Loucy (cell line): ENCODE measurements around the gene LRRC4C.

Experiments used
- H2AFZ ChIP-seq: fragments of 200-600 bp; sonication (generic); 2 replicates; pipeline ENCODE4 v1.6.0; 2016; ENCODE audit warnings: antibody characterized with exemption, mild to moderate bottlenecking, low read length, moderate library complexity
- H3F3A ChIP-seq: fragments of 200-600 bp; 2 replicates; pipeline ENCODE4 v1.6.0; 2016; ENCODE audit warnings: antibody characterized with exemption, low read depth, mild to moderate bottlenecking
- H3K27me3 ChIP-seq: fragments of 200-600 bp; sonication (generic); 2 replicates; pipeline ENCODE4 v1.6.1; 2014; ENCODE audit warnings: low read length, mild to moderate bottlenecking; ENCODE audit not compliant: insufficient read depth, poor library complexity, severe bottlenecking
- H3K36me3 ChIP-seq: fragments of 200-600 bp; sonication (generic); 2 replicates; pipeline ENCODE4 v1.6.1; 2016; ENCODE audit warnings: low read length; ENCODE audit not compliant: insufficient read depth
- H3K4me1 ChIP-seq: fragments of 200-600 bp; sonication (generic); 2 replicates; pipeline ENCODE4 v1.5.1; 2014; ENCODE audit warnings: low read length, mild to moderate bottlenecking; ENCODE audit not compliant: insufficient read depth, poor library complexity, severe bottlenecking
- H3K4me2 ChIP-seq: fragments of 200-600 bp; sonication (generic); 2 replicates; pipeline ENCODE4 v1.6.0; 2014; ENCODE audit warnings: antibody characterized with exemption, low read length, low read depth, mild to moderate bottlenecking; ENCODE audit not compliant: poor library complexity, severe bottlenecking
- H3K4me3 ChIP-seq: fragments of 200-600 bp; sonication (generic); 2 replicates; pipeline ENCODE4 v1.5.1; 2014; ENCODE audit warnings: low read length, mild to moderate bottlenecking, mixed read lengths; ENCODE audit not compliant: poor library complexity, severe bottlenecking
- H3K79me2 ChIP-seq: fragments of 200-600 bp; sonication (generic); 2 replicates; pipeline ENCODE4 v1.6.1; 2014; ENCODE audit warnings: low read length; ENCODE audit not compliant: insufficient read depth
- H3K9ac ChIP-seq: fragments of 200-600 bp; sonication (generic); 2 replicates; pipeline ENCODE4 v1.6.0; 2014; ENCODE audit warnings: mild to moderate bottlenecking, low read depth, low read length, moderate library complexity; ENCODE audit not compliant: poor library complexity, severe bottlenecking
- H3K9me2 ChIP-seq: fragments of 200-600 bp; sonication (generic); replicated peaks from 2 replicates; pipeline ENCODE4 v1.6.1; 2016; ENCODE audit warnings: low read depth, low read length, mixed read lengths
- H3K9me3 ChIP-seq: fragments of 200-600 bp; sonication (generic); 2 replicates; pipeline ENCODE4 v1.6.1; 2014; ENCODE audit warnings: mild to moderate bottlenecking, antibody characterized with exemption, low read length, low read depth; ENCODE audit not compliant: insufficient read depth
- H4K20me1 ChIP-seq: fragments of 200-600 bp; sonication (generic); 2 replicates; pipeline ENCODE4 v1.6.0; 2014; ENCODE audit warnings: antibody characterized with exemption, low read length, mild to moderate bottlenecking; ENCODE audit not compliant: insufficient read depth, poor library complexity, severe bottlenecking
- CTCF ChIP-seq: fragments of 200-600 bp; sonication (generic); conservative IDR thresholded peaks from 2 replicates; pipeline ENCODE4 v1.5.1; 2014; ENCODE audit warnings: mild to moderate bottlenecking, antibody characterized with exemption, low read length
- EZH2phosphoT487 ChIP-seq: fragments of 200-600 bp; IDR thresholded peaks from 2 replicates; pipeline ENCODE4 v1.6.1; 2018; ENCODE audit warnings: antibody characterized with exemption, mild to moderate bottlenecking, moderate library complexity, borderline replicate concordance

LRRC4C gene

DNA sequence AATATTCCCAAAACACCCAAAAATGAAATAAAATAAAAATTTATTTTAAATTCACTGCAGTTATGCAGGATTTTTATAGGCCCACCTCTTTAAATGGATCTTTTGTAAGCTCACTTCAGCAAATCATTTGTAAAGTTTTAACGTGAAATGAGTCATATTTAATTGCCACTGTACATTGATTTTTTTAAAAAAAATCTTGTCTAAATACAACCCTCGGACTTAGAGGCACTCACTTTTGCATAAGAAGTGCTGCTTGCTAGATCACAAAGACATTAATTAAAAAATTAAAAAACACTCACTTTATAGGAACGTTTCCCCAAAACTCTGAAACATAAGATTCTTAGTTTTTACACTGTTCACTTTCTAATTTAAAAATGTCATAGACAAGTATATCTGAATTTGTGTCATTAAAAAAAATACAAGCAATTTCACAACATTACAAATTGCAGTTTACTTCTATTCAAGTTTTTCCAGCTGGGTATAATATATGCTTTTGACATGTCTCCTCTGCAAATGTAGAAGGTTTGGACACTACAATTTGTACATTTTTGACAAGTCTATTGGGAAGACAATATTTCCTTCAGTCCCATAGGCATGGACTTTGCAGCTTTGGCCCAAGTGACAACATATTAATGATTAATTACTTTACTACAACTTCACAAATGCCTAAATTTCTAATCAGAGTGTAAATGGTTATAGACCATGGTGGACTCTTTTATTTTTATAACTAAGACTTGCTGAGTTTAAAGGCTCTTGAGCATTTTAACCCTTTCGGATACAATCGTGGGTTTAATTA, 1088.4 kb downstream of the LRRC4C start:
- Histone ChIP-seq H3K79me2 (no peaks in the 10 kb centered on the region), H3K4me2 (no peak overlapping the region), H3K4me1 (no peaks in the 10 kb centered on the region), H4K20me1 (no peaks in the 10 kb centered on the region), H3F3A (no peaks in the 10 kb centered on the region), H3K9me3 (no peaks in the 10 kb centered on the region), H3K36me3 (no peaks in the 10 kb centered on the region), H3K9ac (no peak overlapping the region), H3K27me3 (no peaks in the 10 kb centered on the region), H3K9me2 (no peaks in the 10 kb centered on the region), H3K4me3 (no peak overlapping the region), H2AFZ (no peak overlapping the region)
- TF ChIP-seq CTCF = no peak

DNA sequence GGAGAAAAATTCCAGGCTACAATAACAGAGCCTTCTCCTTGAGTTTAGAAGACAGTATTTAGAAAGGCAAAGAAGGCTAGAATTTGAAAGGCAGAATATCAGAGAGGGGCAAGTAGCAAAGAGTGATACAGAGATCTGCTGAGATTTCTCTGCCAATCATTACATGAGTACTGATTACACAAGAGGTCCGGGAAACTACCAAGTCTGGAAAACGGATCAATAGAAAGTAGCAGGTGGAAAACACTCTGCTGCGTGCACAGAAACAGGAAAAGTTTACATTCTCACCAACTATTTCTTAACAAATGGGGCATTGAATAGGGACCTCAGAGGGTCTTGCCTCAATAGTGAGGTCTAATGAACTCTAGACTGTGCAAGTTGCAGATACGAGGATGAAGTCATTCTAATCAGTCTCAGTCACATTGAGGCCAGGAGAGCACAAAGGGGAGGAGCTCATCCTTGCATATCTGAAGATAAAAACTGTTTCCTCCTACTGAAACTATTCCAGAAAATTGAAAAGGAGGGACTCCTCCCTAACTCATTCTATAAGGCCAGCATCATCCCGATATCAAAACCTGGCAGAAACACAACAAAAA, 1099.2 kb downstream of the LRRC4C start:
- Histone ChIP-seq H2AFZ (no peak overlapping the region), H3K9me2 (no peaks in the 10 kb centered on the region)

DNA sequence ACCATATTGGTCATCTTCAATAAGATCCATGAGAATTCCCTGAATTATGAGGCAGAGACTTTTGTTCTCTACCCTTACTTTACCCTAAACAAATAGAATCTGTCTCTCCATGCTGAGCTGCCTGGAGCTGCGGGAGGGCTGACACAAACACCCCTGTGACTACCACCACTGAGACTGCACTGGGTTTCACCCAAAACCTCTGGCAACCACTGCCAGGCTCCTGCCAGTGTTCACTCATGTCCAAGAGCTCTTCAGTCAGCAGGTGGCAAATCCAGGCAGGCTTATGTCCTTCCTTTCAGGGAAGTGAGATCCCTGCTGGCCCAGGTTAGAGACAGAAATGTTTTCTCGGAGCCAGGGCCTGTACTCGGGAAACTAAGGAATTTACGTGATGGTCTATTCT, 1105.3 kb downstream of the LRRC4C start:
- TF ChIP-seq CTCF = no peak
- no peak for TF ChIP-seq EZH2phosphoT487
- H4K20me1 ChIP-seq = no peaks in the 10 kb centered on the region
- no peaks in the 10 kb centered on the region for H3K36me3 ChIP-seq
- no peak overlapping the region for H3K4me2 ChIP-seq
- H3K9me3 ChIP-seq = 0 out of 2 replicates have a peak, but pooled peaks cover 2% of the 10 kb centered on the region
- H3K9me2 ChIP-seq = no peaks in the 10 kb centered on the region
- no peak overlapping the region for H2AFZ ChIP-seq
- H3K79me2 ChIP-seq = no peaks in the 10 kb centered on the region
- no peak overlapping the region for H3K9ac ChIP-seq
- H3K4me3 ChIP-seq = no peak overlapping the region
- H3K27me3 ChIP-seq = no peaks in the 10 kb centered on the region
- no peaks in the 10 kb centered on the region for H3F3A ChIP-seq
- H3K4me1 ChIP-seq = no peaks in the 10 kb centered on the region

More for the DNA sequence above, 1099.2 kb downstream of the LRRC4C start:
- TF ChIP-seq CTCF (no peak), EZH2phosphoT487 (no peak)
- Histone ChIP-seq H3K27me3 (no peaks in the 10 kb centered on the region), H3K9me3 (no peaks in the 10 kb centered on the region), H3K9ac (no peak overlapping the region), H3K36me3 (no peaks in the 10 kb centered on the region), H3K79me2 (no peaks in the 10 kb centered on the region), H3K4me3 (no peak overlapping the region), H3K4me1 (no peaks in the 10 kb centered on the region), H3K4me2 (no peak overlapping the region), H4K20me1 (no peaks in the 10 kb centered on the region), H3F3A (no peaks in the 10 kb centered on the region)
